HG03097 (cell line): ENCODE measurements around the gene SNAPC3.

ENCODE experiments used
- ATAC-seq: cut with Tn5 transposase; IDR thresholded peaks from one replicate; pipeline ENCODE4 v1.9.1; 2021; ENCODE audit not compliant: unreplicated experiment, low FRiP score

Gene SNAPC3

DNA sequence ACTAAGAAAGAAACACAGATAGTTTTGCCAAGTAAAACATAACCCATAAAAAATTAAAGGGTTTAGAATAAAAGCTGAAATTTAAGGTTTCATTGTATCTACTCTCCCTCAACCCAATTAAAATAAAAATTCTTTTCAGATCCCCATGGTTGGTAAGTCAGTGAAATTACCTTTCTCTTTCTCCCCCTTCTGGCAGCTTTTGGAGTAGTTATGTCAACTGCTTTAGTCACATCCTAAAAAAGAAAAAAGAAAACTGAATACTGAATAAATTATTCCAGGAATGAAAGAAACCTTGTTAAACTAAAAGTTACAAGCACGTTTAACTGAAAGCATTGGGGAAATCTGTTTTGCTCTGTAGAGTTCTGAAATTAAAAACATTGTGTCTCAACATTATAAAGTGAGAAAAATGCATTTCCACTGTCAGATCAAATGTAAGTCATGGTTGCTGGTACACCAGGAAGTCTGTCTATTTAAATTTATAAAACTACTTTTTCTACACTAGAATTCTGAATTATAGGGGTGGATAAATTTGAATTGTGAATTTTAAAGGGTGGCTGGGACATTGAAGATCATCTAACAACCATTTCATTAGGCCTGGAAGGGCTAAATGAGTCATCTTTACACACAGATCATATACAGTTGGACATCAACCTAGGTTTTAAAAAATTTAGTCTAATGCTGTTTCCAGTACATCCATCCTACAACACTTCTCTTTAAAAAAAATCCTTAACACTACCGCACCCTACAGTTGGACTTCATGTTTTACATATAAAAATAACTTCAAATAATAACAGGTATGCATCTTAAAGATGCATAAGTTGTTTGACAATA, 63.4 kb downstream of the SNAPC3 start:
- ATAC-seq = no peak

DNA sequence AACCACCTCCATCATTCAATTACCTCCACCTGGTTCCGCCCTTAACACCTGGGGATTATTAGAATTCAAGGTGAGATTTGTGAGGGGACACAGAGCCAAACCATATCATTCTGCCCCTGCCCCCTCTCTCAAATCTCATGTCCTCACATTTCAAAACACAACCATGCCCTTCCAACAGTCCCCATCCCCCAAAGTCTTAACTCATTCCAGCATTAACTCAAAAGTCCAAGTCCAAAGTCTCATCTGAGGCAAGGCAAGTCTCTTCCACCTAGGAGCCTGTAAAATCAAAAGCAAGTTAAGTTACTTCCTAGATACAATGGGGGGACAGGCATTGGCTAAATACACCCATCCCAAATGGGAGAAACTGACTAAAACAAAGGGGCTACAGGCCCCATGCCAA, 69.3 kb downstream of the SNAPC3 start:
- no peak for ATAC-seq

DNA sequence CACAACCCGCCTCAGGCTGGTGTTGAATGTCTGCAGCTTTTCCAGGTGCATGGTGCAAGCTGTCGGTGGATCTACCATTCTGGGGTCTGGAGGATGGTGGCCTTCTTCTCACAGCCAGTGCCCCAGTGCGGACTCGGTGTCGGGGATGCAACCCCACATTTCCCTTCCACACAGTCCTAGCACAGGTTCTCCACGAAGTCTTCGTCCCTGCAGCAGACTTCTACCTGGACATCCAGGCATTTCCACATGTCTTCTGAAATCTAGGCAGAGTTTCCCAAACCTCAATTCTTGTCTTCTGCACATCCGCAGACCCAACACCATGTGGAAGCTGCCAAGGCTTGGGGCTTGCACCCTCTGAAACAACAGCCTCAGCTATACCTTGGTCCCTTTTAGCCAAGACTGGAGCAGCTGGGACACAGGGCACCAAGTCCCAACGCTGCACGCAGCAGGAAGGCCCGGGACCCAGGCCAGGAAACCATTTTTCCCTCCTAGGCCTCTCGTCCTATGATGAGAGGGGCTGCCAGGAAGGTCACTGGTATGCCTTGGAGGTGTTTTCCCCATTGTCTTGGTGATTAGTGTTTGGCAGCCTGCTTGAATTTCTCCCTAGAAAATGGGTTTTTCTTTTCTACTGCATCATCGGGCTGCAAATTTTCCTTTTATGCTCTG, 69.9 kb downstream of the SNAPC3 start:
- no peak for ATAC-seq

DNA sequence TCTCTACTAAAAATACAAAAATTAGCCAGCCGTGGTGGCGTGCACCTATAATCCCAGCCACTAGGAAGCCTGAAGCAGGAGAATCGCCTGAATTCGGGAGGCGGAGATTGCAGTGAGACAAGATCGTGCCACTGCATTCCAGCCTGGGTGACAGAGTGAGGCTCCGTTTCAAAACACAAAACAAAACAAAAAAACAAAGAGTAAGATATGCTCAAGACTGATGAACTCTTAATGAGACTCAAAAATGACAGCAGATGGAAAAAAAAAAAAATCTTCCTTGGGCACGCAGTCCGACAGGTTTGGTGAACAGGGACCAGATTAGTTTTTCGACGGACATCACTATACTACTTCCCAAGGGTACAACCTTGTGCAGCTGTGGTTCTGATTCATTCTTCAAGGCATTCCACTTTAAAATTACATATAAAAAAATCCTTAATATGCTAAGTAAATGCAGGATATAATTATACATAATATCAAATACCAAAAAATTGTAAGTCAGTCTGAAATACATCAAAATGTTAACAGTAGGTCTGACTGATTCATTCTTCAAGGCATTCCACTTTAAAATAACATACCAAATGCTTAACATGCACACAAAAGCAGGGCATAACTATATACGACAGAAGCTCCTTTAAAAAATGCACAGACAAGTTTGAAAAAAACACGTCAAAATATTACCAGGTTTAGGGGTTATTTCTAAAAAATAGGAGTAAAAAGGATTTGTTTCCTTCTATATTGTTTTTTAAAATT, 75.7 kb downstream of the SNAPC3 start:
- ATAC-seq = no peak

DNA sequence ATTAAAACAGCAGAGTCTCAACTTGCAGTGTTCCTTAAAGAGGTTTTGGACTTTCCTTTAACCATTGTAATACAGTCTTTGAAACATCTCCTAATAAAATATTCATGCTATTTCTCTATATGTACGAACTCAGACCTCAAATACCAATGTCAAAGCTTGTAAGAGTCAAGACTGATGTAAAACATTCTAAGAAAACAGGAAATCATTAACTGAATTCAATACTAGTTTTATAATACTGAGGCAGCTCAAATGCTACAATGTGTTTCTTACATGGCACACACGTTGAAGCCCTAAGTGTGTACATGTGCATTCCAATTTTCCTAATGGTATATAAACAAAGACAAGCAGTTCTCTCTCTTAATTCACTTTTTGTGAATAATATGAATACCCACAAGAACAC, 76.5 kb downstream of the SNAPC3 start:
- ATAC-seq = no peak

DNA sequence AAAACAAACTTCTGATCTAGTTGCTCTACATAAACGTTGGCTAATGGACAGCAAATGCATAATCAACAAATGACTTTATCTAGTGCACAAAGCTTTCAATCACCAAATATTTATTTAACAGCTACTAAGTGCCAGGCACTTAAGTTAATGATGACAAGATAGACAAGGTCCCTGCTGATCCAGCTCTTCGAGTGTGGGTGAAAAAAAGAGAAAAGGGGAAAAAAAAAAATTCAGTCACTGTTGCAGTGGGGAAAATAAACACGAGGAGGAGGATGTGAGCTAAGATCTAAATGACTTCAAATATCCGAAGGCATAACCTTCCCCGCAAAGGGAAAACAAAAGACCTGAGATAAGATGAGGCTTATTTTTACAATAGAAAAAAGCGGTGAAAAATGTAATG, 78.5 kb downstream of the SNAPC3 start:
- ATAC-seq = no peak

DNA sequence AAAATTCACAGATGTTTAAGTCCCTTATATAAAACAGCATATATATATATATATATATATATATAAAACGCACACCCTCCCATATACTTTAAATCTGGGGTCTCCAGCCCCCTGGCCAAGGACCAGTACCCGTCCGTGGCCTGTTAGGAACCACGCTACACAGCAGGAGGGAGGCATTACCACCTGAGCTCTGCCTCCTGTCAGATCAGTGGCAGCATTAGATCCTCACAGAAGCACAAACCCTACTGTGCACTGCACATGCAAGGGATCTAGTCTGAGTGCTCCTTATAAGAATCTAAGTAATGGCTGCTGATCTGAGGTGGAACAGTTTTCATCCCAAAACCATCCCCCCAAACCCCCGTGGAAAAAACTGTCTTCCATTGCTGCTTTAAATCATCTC, 79.1 kb downstream of the SNAPC3 start:
- no peak for ATAC-seq

DNA sequence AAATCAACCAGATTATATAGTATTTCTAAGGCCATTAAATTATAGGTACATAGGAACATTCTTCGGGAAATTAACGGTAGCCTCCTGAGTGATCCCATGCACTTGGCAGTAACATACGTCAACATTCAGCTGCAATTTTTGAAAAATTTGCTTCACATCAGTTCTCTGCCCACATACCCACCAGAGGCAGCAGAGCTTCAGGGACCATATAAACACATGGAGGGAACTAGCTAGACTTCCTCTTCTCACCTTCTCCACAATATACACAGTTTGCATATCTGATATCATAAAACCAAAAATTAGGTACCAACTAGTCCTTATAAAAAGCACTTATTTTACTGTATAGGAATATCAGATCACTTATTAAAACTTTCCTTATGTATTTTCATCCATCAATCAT, 83.2 kb downstream of the SNAPC3 start:
- ATAC-seq = no peak

DNA sequence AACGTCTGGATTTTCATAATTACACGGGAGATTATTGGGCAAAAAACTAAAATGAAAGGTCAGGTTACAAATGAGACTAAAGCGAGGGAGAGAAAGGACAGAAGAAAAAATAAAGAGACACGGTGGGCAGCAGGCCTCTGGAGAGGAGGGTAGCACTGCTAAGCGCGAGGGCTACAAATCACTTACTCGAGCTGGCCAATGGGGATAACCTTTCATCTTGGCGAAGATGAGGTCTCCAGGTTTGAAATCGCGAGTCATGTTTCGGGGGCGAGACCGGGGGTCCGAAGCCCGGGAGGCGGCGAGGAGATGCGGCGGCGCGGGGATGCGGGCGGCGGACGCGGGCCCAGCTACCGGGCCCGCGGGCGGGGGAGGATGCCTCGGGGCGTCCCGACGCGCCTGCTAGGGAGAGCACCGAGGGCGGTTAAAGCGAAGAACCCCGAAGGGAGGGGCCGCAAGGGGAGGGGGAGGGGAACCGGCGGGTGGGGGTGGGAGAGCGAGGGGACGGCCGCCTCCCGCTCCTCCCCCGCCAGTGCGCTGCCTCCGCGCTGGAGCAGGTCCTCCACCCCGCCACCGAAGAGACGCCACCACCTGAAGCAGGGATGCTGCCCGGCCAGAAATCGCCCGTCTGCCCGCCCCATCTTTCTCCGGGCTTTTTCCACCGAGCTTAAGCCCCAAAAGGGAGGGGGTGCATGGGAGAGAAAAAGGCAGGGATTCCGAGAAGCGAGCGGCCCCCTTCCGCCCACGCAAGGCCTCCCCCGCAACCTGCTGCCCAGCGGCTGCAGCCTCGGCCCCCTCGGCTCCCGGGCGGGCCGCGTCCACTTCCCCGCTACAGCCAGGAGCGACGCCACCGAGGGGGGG, 87.5 kb downstream of the SNAPC3 start:
- peak; percentile 28 for ATAC-seq

DNA sequence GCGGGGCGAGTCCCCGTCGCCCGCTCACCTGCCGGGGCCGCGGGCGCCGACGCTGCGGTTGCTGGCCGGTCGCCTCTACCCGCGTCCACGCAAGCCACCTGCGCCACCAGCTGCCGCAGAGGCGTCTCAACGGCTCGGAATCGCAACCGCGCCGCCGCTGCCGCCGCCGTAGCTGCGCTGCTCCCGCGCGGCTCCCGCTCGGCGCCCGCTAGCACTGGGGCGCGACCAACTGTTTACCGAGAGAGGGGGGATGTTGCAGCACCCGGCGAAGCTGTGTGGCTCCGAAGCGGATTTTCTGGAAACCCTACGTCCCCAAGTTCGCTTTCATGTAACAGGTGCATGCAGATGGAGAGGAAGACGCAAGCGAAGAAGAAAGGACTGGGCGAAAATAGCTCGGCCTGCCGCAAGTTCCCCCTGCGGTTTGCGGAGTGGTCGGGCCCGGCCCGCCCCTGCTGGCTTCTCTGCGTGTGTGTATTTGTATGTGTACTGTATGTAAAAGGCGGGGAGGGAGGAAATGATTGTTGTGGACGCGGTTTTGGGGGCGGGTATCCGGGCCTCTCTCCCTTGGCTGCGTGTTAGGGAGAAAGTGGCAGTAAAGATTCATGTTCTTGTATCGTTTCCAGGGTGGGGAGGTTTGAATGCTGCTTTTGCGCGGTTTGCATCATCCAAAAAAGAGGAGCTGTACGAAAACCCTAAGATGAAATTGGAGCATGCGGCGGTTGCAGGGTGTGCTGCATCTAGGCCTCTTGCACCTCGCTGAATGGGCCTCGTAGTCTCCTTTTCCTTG, 88.3 kb downstream of the SNAPC3 start, which contains the start of gene PSIP1:
Gene PSIP1 (minus strand): TSS at position 182 of the 787 bp plus-strand sequence. CDS start 782 bp downstream, outside the sequence.
- peak; percentile 81 for ATAC-seq
